H1 (cell line): ENCODE measurements around the gene DDR1. TPM values are rescaled to one million over a fixed set of nuclear protein-coding genes. Genes with fewer than 3 reads are reported as not detected.

Experiments used
- CREB1 ChIP-seq: IDR thresholded peaks from 2 replicates; pipeline ENCODE4 v1.6.1; 2012; ENCODE audit warnings: inconsistent platforms
- RBBP5 ChIP-seq: IDR thresholded peaks from 2 replicates; pipeline ENCODE4 v1.7.1; 2012; ENCODE audit warnings: low read depth, mild to moderate bottlenecking, inconsistent platforms, low read length, moderate library complexity, borderline replicate concordance
- SP2 ChIP-seq: IDR thresholded peaks from 2 replicates; pipeline ENCODE4 v1.6.1; 2012; ENCODE audit warnings: mild to moderate bottlenecking, low read length, inconsistent platforms
- polyA plus RNA-seq, 7 experiments: library from polyadenylated mRNA; depleted of rRNA in 3 of 7; stranded (reverse) in 5 of 7; unstranded in 2 of 7; fragments of >200 nt in 5 of 7; fragments of 200-250 nt in 2 of 7; gene quantifications; 1 replicate in 5 of 7; 2 replicates in 1 of 7; 4 replicates in 1 of 7; pipeline versions ENCODE4 v1.2.1 to v1.2.3, GENCODE V29; 2011 to 2013; ENCODE audit warnings: missing spikeins in 2 of 7, mixed read lengths in 2 of 7
- total RNA-seq: library from RNA; stranded (reverse); fragmentation: NEBNext Ultra II Directional; extraction: Animal tissue kit (Norgen Biotek cat#: 25700); gene quantifications from 2 replicates; pipeline ENCODE4 v1.2.1, GENCODE V29; 2021

Gene DDR1
- total and polyA plus RNA-seq, 2 of the 8 experiments (the other 6 are each of a cell fraction or from before 2014, with no cell fraction given), result 99.4 to 181 TPM

DNA sequence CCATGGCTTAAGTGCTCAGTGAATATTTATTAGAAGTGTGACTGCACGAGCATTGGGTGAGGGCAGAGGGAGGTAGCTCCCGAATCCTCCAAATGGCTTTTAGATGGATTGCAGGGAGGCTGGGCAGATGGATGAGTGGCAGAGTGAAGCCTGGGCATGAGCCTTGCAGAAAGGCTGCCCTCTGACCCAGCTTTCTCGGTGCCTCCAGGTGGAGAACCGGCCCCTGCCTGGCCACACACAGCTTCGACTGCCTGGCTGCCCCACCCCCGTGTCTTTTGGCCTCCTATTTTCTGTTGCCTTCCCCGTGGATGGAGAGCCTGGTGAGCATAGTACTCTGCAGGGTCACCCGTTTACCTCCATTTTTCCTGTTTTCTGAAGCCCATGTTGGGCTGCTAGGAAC lies 33.2 kb downstream of the DDR1 start (continued):
- TF ChIP-seq CREB1 (no peak), RBBP5 (no peak), SP2 (no peak)
